CD14-positive monocyte (primary cell): ENCODE results near the gene GNG8. TPM values are rescaled to one million over a fixed set of nuclear protein-coding genes. Genes with fewer than 3 reads are reported as not detected.
A peak's percentile ranks its signal among the peaks of the same experiment; 100 is the strongest.

Source experiments
- DNase-seq, 3 donors: peaks; one replicate each; pipeline ENCODE4 v3.0.0-alpha.2; 2011 to 2022
- H2AFZ ChIP-seq: 2 replicates; pipeline ENCODE4 v1.6.0; 2012; ENCODE audit warnings: mild to moderate bottlenecking, low read depth, low read length, inconsistent platforms; ENCODE audit not compliant: insufficient read depth, poor library complexity, severe bottlenecking
- H3K27ac ChIP-seq, 2 donors: 1 replicate in 1 of 2; 2 replicates in 1 of 2; pipeline ENCODE4 v1.5.1; 2012 to 2013; ENCODE audit warnings: low read length in 2 of 2, control low read depth in 1 of 2, inconsistent platforms in 1 of 2, low read depth in 1 of 2, mild to moderate bottlenecking in 1 of 2
- H3K27me3 ChIP-seq, 2 donors: one replicate each; pipeline versions ENCODE4 v1.6.0 to v1.6.1; 2011 to 2013; ENCODE audit warnings: low read length in 2 of 2; ENCODE audit not compliant: control insufficient read depth in 2 of 2, insufficient read depth in 2 of 2
- H3K36me3 ChIP-seq, 2 donors: replicated peaks in 1 of 2; 1 replicate in 1 of 2; 2 replicates in 1 of 2; pipeline versions ENCODE4 v1.5.1 to v1.6.1; 2012 to 2013; ENCODE audit warnings: low read length in 2 of 2, control low read depth in 1 of 2, inconsistent platforms in 1 of 2, mild to moderate bottlenecking in 1 of 2; ENCODE audit not compliant: insufficient read depth in 2 of 2, control insufficient read depth in 1 of 2
- H3K4me1 ChIP-seq, 2 donors: 1 replicate in 1 of 2; 2 replicates in 1 of 2; pipeline versions ENCODE4 v1.5.1 to v1.6.1; 2012 to 2013; ENCODE audit warnings: low read length in 2 of 2, control low read depth in 1 of 2, inconsistent platforms in 1 of 2, mild to moderate bottlenecking in 1 of 2, moderate library complexity in 1 of 2; ENCODE audit not compliant: insufficient read depth in 2 of 2, control insufficient read depth in 1 of 2
- H3K4me2 ChIP-seq: replicated peaks from 2 replicates; pipeline ENCODE3; 2012; ENCODE audit warnings: low read length, moderate library complexity, mild to moderate bottlenecking; ENCODE audit not compliant: poor library complexity, severe bottlenecking; ENCODE audit errors: extremely low read depth
- H3K4me3 ChIP-seq, 3 experiments: fragments of 200-600 bp in 1 of 3; sonication (generic) in 1 of 3; replicated peaks in 1 of 3; 1 replicate in 2 of 3; 2 replicates in 1 of 3; pipeline ENCODE4 v1.5.1; 2011 to 2013; ENCODE audit warnings: low read length in 3 of 3, mild to moderate bottlenecking in 3 of 3, control low read depth in 2 of 3, low read depth in 2 of 3, inconsistent platforms in 1 of 3, moderate library complexity in 1 of 3
- H3K79me2 ChIP-seq: 2 replicates; pipeline ENCODE4 v1.6.0; 2012; ENCODE audit warnings: mild to moderate bottlenecking, control low read depth, inconsistent platforms, low read length, moderate library complexity; ENCODE audit not compliant: insufficient read depth
- H3K9ac ChIP-seq: 2 replicates; pipeline ENCODE4 v1.6.0; 2017; ENCODE audit warnings: low read length, mild to moderate bottlenecking; ENCODE audit not compliant: insufficient read depth, poor library complexity, severe bottlenecking
- H3K9me3 ChIP-seq, 2 donors: replicated peaks in 1 of 2; 1 replicate in 1 of 2; 2 replicates in 1 of 2; pipeline versions ENCODE4 v1.5.1 to v1.6.1; 2012 to 2013; ENCODE audit warnings: low read length in 2 of 2, control low read depth in 1 of 2; ENCODE audit not compliant: control insufficient read depth in 1 of 2, insufficient read depth in 1 of 2
- H4K20me1 ChIP-seq: 2 replicates; pipeline ENCODE4 v1.6.0; 2012; ENCODE audit warnings: mild to moderate bottlenecking, low read length, control low read depth, moderate library complexity; ENCODE audit not compliant: insufficient read depth
- H3K27ac Mint-ChIP-seq, 7 donors: one replicate each; pipeline ENCODE4 v1.8.0; 2020; ENCODE audit warnings: mild to moderate bottlenecking in 7 of 7, mixed read lengths in 7 of 7, moderate library complexity in 6 of 7, inconsistent platforms in 2 of 7
- H3K27me3 Mint-ChIP-seq, 3 donors: one replicate each; pipeline ENCODE4 v1.8.0; 2021 to 2022; ENCODE audit warnings: low read depth in 3 of 3, mild to moderate bottlenecking in 3 of 3, mixed read lengths in 3 of 3, moderate library complexity in 3 of 3, inconsistent platforms in 1 of 3
- H3K36me3 Mint-ChIP-seq, 2 donors: one replicate each; pipeline ENCODE4 v1.8.0; 2020; ENCODE audit warnings: mixed read lengths in 2 of 2, inconsistent platforms in 1 of 2, mild to moderate bottlenecking in 1 of 2
- H3K4me1 Mint-ChIP-seq: one replicate; pipeline ENCODE4 v1.8.0; 2020; ENCODE audit warnings: mild to moderate bottlenecking, mixed read lengths
- H3K4me3 Mint-ChIP-seq, 2 donors: one replicate each; pipeline ENCODE4 v1.8.0; 2020; ENCODE audit warnings: mild to moderate bottlenecking in 2 of 2, mixed read lengths in 2 of 2, moderate library complexity in 1 of 2
- H3K9me3 Mint-ChIP-seq, 7 donors: one replicate each; pipeline ENCODE4 v1.8.0; 2020 to 2022; ENCODE audit warnings: mixed read lengths in 7 of 7, mild to moderate bottlenecking in 6 of 7, moderate library complexity in 6 of 7, inconsistent platforms in 2 of 7
- WGBS: methylation state at CpG from one replicate; pipeline ENCODE4 v1.1.5; 2013; ENCODE audit warnings: missing lambda C conversion rate; ENCODE audit not compliant: insufficient coverage; 5-methylcytosine and 5-hydroxymethylcytosine counted together
- intact Hi-C, 2 donors: fragments of 100-400 bp; cut with micrococcal nuclease; formaldehyde crosslinking; loops; one replicate each; pipeline versions ENCODE4 v1.15.0 to v1.15.1; 2023
- polyA plus RNA-seq, 3 donors: library from polyadenylated mRNA; depleted of rRNA in 1 of 3; unstranded in 2 of 3; stranded (reverse) in 1 of 3; fragments of 300-500 nt in 2 of 3; fragments of >200 nt in 1 of 3; fragmentation: Illumina TruSeq in 2 of 3; gene quantifications; 1 replicate in 2 of 3; 2 replicates in 1 of 3; pipeline ENCODE4 v1.2.3, GENCODE V29; 2012 to 2021
- TF ChIP-seq, protein P1 (sequence below): fragments of 200-600 bp; IDR thresholded peaks from one replicate; pipeline ENCODE4 v1.8.0; 2022; ENCODE audit warnings: antibody characterized with exemption, mild to moderate bottlenecking

GNG8 gene
- polyA plus RNA-seq, 3 donors: not detected

- TF ChIP-seq, protein P1, sequence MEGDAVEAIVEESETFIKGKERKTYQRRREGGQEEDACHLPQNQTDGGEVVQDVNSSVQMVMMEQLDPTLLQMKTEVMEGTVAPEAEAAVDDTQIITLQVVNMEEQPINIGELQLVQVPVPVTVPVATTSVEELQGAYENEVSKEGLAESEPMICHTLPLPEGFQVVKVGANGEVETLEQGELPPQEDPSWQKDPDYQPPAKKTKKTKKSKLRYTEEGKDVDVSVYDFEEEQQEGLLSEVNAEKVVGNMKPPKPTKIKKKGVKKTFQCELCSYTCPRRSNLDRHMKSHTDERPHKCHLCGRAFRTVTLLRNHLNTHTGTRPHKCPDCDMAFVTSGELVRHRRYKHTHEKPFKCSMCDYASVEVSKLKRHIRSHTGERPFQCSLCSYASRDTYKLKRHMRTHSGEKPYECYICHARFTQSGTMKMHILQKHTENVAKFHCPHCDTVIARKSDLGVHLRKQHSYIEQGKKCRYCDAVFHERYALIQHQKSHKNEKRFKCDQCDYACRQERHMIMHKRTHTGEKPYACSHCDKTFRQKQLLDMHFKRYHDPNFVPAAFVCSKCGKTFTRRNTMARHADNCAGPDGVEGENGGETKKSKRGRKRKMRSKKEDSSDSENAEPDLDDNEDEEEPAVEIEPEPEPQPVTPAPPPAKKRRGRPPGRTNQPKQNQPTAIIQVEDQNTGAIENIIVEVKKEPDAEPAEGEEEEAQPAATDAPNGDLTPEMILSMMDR: no peak
- Histone ChIP-seq H3K9me3 (no peaks in the 10 kb centered on the region), H3K79me2 (no peaks in the 10 kb centered on the region), H3K36me3 (no peaks in the 10 kb centered on the region), H3K9ac (no peak overlapping the region), H3K4me3 (no peak overlapping the region), H2AFZ (no peak overlapping the region), H3K27me3 (peaks cover 5 to 6% of the 10 kb centered on the region in 2 donors), H3K4me1 (peaks cover 18 to 20% of the 10 kb centered on the region in 2 donors), H4K20me1 (no peaks in the 10 kb centered on the region), H3K27ac (no peak overlapping the region), H3K4me2 (no peak overlapping the region)
- H3K4me1 Mint-ChIP-seq: peaks cover 15% of the 10 kb centered on the region
- no peak overlapping the region for H3K4me3 Mint-ChIP-seq
- intact Hi-C loops: loop anchor here in 1 of 2 donors (10.0 kb wide), 1 partner anchor 140 kb away; no protein-coding TSS in a partner anchor
- no peak overlapping the region for H3K27ac Mint-ChIP-seq
- 100% methylated on average over 2 of the region's 8 CpGs for WGBS
- no peak for DNase-seq
- no peaks in the 10 kb centered on the region for H3K36me3 Mint-ChIP-seq
- peaks cover 0 to 2% (median 0%) of the 10 kb centered on the region in 7 donors for H3K9me3 Mint-ChIP-seq
- peaks cover 11 to 22% (median 22%) of the 10 kb centered on the region in 3 donors for H3K27me3 Mint-ChIP-seq
Observed at GRCh38 chr19:46665072-46665471, 29.1 kb upstream of the GNG8 start.

DNA sequence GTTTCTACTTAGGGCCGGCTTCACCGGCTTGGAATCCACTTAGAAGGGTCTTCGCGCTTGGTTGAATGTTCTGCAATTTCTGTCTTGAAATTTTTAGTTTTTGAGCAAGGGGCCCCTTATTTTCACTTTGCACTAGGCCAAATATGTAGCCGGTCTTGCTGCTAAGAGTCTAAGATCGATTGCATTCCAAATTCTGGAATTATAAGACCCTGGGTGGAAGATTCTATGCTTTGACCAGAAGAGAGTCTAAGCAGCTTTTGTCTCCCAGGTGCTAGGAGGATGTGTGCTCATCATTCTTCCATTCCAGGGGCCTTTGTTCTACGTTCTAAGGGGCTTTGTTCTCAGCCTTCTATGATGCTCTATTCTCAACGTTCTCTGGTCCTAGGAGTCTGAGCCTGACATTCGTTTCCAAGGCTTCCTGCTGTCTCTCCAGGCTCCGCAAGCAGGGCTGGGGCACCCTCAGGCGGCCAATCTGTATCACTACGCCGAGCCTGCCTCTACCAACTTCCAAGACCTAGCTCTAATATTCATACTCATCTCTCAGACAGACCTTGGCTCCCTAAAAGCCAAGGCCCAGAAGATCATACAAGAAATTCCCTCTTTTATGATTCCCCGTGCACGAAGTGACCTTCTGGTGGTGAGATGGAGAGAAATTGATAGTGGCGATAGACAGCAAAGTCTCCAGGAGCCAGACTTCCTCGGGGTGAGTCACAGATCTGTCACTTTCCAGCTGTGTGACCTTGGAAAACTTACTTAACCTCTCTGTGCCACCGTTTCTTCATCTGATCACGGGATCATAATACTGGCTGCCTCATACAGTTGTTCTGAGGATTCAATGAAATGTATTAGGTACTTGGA is 26.0 kb upstream of the GNG8 start:
- H3K4me2 ChIP-seq: peak overlapping the region; percentile 78
- H4K20me1 ChIP-seq: no peaks in the 10 kb centered on the region
- peak; percentile 79 to 86 (median 82) for DNase-seq
- H3K4me1 ChIP-seq: peaks cover 27 to 31% of the 10 kb centered on the region in 2 donors
- intact Hi-C loops: loop anchor here (1.0 to 10.0 kb wide), 5 partner anchors 28 to 137 kb away; no protein-coding TSS in a partner anchor
- Mint-ChIP-seq H3K36me3 (peaks cover 3 to 4% of the 10 kb centered on the region in 2 donors), H3K4me1 (peaks cover 20% of the 10 kb centered on the region), H3K27ac (peak overlapping the region; percentile 83 to 95 (median 91)), H3K9me3 (peaks cover 0 to 4% (median 4%) of the 10 kb centered on the region in 7 donors), H3K4me3 (peak overlapping the region; percentile 68 to 86), H3K27me3 (peaks cover 36 to 50% (median 47%) of the 10 kb centered on the region in 3 donors)
- no peak overlapping the region for H3K9ac ChIP-seq
- no peak overlapping the region for H2AFZ ChIP-seq
- peaks cover 28 to 29% of the 10 kb centered on the region in 2 donors for H3K27me3 ChIP-seq
- no peaks in the 10 kb centered on the region for H3K79me2 ChIP-seq
- no peaks in the 10 kb centered on the region for H3K36me3 ChIP-seq
- peak overlapping the region in 2 of 3 experiments; percentile 19 to 68 for H3K4me3 ChIP-seq
- TF ChIP-seq, protein P1: peak; percentile 96
- peak overlapping the region; percentile 21 to 82 for H3K27ac ChIP-seq
- under 1% methylated on average over 11 of the region's 19 CpGs for WGBS
- H3K9me3 ChIP-seq: no peaks in the 10 kb centered on the region
